Cardiac muscle cell (in vitro differentiated cells and primary cell): Measurements from ENCODE around the gene SOX13. TPM values are rescaled to one million over a fixed set of nuclear protein-coding genes. Genes with fewer than 3 reads are reported as not detected.

Source experiments
- DNase-seq, 2 donors: peaks; one replicate each; pipeline versions ENCODE4 v3.0.0 to v3.0.0-alpha.2; 2010 to 2017; ENCODE audit warnings: low read depth in 1 of 2, low spot score in 1 of 2
- H3K27ac ChIP-seq: fragments of 200-600 bp; sonication (generic); 2 replicates; pipeline ENCODE4 v1.5.1; 2016
- H3K27me3 ChIP-seq: fragments of 200-600 bp; sonication (generic); 2 replicates; pipeline ENCODE4 v1.6.0; 2016; ENCODE audit warnings: control low read depth
- H3K36me3 ChIP-seq: fragments of 200-600 bp; sonication (generic); 2 replicates; pipeline ENCODE4 v1.5.1; 2016; ENCODE audit warnings: control low read depth
- H3K4me1 ChIP-seq: fragments of 200-600 bp; sonication (generic); 2 replicates; pipeline ENCODE4 v1.8.1; 2017; ENCODE audit warnings: low read depth, mild to moderate bottlenecking, mixed run types
- H3K4me3 ChIP-seq: fragments of 200-600 bp; sonication (generic); 2 replicates; pipeline ENCODE4 v1.5.1; 2016; ENCODE audit warnings: mild to moderate bottlenecking
- H3K9me3 ChIP-seq: fragments of 200-600 bp; sonication (generic); 2 replicates; pipeline ENCODE4 v1.5.1; 2017; ENCODE audit warnings: low read depth, mild to moderate bottlenecking, control low read depth
- polyA plus RNA-seq: library from polyadenylated mRNA; unstranded; fragments of >200 nt; fragmentation: Nextera tagmentation; extraction: Ambion mirVana; gene quantifications from 2 replicates; pipeline ENCODE4 v1.2.1, GENCODE V29; 2016
- total RNA-seq: library from RNA; depleted of rRNA; stranded (reverse); fragments of >200 nt; gene quantifications from 2 replicates; pipeline ENCODE4 v1.2.3, GENCODE V29; 2016
- TF ChIP-seq, protein P1 (sequence below): IDR thresholded peaks from 2 replicates; pipeline ENCODE4 v1.5.1; 2012; ENCODE audit warnings: low read depth, mild to moderate bottlenecking, low read length

The SOX13 gene
- total and polyA plus RNA-seq, 2 experiments from 2014 or later: 34.8 to 39.7 TPM

DNA sequence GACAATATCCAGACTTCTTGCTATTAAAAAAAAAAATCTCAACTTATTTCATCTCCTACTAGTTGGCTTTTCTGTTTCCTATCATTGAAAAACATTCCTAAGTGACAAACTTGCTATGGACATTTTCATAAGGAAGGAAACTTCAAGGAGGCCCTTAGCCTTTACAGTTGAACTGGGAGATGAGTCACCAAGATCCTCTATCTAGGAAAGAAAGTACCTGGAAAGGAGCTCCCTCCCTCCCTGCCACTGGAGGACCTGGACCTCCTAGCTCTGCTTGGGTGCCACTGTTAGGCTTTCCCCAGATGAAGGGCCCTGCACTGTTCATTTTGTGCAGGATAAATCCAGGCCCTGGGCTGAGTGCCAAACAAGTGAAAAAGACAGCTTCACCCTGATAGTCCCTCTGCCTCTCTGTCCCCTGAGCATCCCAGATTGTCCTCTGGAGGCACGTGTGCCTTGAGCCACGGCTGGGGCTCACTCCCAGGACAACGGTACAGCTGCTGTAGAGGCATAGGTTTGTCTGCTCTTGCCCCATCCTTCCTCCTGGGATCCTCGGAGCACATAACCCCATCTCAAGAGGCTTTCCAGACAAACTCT is 40.2 kb upstream of the SOX13 start:
- Histone ChIP-seq H3K9me3 (no peaks in the 10 kb centered on the region), H3K27me3 (no peaks in the 10 kb centered on the region), H3K4me3 (no peak overlapping the region), H3K36me3 (no peaks in the 10 kb centered on the region), H3K4me1 (no peaks in the 10 kb centered on the region), H3K27ac (no peak overlapping the region)
- TF ChIP-seq, protein P1, sequence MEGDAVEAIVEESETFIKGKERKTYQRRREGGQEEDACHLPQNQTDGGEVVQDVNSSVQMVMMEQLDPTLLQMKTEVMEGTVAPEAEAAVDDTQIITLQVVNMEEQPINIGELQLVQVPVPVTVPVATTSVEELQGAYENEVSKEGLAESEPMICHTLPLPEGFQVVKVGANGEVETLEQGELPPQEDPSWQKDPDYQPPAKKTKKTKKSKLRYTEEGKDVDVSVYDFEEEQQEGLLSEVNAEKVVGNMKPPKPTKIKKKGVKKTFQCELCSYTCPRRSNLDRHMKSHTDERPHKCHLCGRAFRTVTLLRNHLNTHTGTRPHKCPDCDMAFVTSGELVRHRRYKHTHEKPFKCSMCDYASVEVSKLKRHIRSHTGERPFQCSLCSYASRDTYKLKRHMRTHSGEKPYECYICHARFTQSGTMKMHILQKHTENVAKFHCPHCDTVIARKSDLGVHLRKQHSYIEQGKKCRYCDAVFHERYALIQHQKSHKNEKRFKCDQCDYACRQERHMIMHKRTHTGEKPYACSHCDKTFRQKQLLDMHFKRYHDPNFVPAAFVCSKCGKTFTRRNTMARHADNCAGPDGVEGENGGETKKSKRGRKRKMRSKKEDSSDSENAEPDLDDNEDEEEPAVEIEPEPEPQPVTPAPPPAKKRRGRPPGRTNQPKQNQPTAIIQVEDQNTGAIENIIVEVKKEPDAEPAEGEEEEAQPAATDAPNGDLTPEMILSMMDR: no peak
- no peak for DNase-seq

DNA sequence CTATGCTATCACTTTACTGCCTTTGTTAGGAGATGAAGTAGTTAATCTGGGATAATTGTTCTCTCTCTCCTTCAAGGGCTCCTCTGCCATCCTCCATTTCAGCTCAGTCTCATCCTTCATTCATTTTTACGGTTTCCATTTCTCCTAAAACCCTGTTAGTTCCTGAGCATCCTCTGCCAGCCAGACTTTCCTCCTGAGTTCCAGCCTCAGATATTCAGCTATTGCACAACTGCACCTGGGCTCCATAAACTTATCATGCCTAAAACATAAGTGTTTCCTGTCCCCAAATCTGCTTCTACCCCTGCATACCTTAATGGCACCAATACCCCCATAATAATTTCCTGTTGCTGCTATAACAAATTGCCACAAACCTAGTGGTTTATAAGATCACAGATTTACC is 39.6 kb upstream of the SOX13 start:
- no peaks in the 10 kb centered on the region for H3K27me3 ChIP-seq
- no peak overlapping the region for H3K27ac ChIP-seq
- no peaks in the 10 kb centered on the region for H3K4me1 ChIP-seq
- H3K9me3 ChIP-seq: no peaks in the 10 kb centered on the region
- H3K36me3 ChIP-seq: no peaks in the 10 kb centered on the region
- no peak for DNase-seq
- H3K4me3 ChIP-seq: no peak overlapping the region
- TF ChIP-seq, protein P1: no peak

DNA sequence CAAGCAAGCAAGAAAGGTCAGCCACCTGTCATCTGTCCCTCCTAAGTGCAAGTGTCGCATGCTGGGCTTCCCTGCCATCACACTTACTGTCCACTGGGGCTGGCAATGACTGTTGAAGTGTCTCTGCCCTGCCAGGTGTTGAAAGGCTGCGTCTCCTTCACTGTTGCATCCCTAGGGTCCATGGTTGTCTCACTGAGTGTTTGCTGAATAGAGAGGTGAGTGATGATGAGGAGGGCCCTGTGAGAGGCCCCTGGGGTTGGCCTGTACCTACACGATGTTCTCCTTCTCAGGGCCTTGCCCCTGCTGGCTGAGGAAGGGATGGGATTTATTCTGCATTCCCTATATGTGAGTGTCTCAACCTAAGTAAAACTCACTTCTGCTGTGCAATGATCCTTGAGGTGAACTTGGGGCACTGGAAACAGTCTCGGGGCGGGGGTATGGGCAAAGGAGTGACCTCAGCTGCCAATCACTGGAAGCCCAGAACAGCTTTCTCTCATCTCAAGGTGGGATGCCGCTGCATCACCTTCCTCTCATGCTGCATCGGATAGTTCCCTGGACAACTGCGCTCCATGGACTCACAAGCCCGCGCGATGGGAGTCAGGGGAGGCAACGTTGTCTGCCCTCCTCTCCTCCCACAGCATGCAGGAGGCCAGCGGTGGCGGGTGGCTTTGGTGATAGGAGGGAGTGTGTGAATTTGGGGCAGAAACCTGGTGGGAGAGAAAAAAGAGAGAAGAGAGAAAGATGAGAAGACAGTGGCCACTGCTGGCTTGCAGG is 35.8 kb upstream of the SOX13 start:
- peak in 1 of 2 donors; percentile 23 for DNase-seq
- Histone ChIP-seq H3K9me3 (no peaks in the 10 kb centered on the region), H3K4me1 (peaks cover 2% of the 10 kb centered on the region), H3K4me3 (no peak overlapping the region), H3K27ac (no peak overlapping the region), H3K36me3 (no peaks in the 10 kb centered on the region), H3K27me3 (no peaks in the 10 kb centered on the region)
- TF ChIP-seq, protein P1: no peak

DNA sequence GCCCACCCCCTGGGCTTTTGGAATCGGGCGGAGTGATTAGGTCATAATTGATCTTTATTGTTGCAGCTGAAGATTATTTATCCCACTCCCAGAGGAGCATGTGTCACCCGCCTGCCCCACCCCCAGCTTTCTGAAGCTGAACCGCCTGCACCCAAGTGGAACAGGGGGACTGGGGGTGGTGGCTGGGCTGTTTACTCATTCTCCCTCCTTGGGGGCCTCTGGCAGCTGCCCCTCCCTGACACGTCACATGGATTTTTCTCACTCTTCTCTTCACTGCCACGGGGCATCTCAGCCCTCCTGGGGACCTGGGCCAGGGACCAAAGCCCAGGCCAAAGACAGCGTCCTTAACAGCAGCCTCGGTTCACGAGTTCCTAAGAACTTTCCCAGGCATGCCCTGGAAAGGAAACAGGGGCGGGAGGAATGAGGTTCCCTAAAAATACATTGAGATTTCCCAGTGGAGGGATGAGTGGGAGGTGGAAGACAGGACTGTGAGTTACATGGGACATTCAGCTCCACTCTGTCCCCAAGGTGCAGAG is 31.6 kb upstream of the SOX13 start:
- H3K36me3 ChIP-seq: no peaks in the 10 kb centered on the region
- H3K9me3 ChIP-seq: no peaks in the 10 kb centered on the region
- H3K4me3 ChIP-seq: no peak overlapping the region
- peaks cover 2% of the 10 kb centered on the region for H3K4me1 ChIP-seq
- H3K27ac ChIP-seq: no peak overlapping the region
- DNase-seq: no peak
- no peaks in the 10 kb centered on the region for H3K27me3 ChIP-seq
- TF ChIP-seq, protein P1: no peak

DNA sequence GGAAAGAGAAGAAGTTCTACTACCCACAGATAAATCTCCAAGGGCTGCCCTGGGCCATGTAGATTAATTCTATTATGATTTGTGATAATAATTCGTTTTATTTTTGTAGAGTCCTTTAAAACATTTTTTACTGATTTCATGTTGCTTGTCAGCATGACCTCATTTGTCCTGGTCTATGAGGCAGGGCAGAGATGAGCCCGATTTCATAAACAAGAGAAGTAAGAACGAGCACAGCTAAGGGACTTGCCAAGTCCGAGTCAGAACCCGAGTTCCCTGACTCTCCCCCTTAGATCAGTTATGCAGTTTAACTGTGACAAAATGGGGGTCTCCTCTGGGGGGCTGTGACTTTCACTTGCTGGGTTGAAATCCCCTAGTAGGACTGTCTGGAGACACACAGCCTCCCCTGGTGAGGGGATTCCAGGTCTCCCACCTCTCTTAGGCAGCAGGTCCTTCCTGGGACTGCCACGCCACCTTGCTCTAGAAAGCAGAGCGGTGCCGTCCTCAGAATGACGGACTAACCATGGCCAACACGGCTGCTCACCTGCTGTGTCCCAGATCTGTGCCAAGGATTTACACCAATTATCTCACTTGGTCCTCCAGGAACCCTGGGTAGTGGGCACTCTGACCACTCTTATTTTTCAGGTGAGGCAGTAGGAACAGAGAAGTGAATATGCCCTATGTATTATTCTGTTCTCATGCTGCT is 31.0 kb upstream of the SOX13 start:
- TF ChIP-seq, protein P1: no peak
- H3K4me1 ChIP-seq: peaks cover 2% of the 10 kb centered on the region
- peak in 1 of 2 donors; percentile 22 for DNase-seq
- H3K27ac ChIP-seq: no peak overlapping the region
- H3K9me3 ChIP-seq: no peaks in the 10 kb centered on the region
- no peaks in the 10 kb centered on the region for H3K27me3 ChIP-seq
- H3K4me3 ChIP-seq: no peak overlapping the region
- H3K36me3 ChIP-seq: no peaks in the 10 kb centered on the region
